WTC11 (cell line): ENCODE data around the gene RPRD2. TPM values are rescaled to one million over a fixed set of nuclear protein-coding genes. Genes with fewer than 3 reads are reported as not detected.
A peak's percentile ranks its signal among the peaks of the same experiment; 100 is the strongest.

ENCODE experiments used
- ATAC-seq: fragments of 200-7000 bp; cut with Tn5 transposase; 2 replicates; pipeline ENCODE4 v1.10.0; 2021; ENCODE audit warnings: mild to moderate bottlenecking, moderate library complexity
- CTCF ChIA-PET: fragments of 300-600 bp; sonication (Branson Sonifier 250); formaldehyde crosslinking; loops from one replicate; lab custom pipeline; 2021; ENCODE audit warnings: antibody characterized with exemption; lab: Charles Lee
- POLR2A ChIA-PET: fragments of 350-600 bp; sonication (Branson Sonifier 250); formaldehyde crosslinking; loops from one replicate; lab custom pipeline; 2021; ENCODE audit warnings: antibody characterized with exemption; lab: Charles Lee
- DNase-seq: peaks from one replicate; pipeline ENCODE4 v3.0.0; 2021; ENCODE audit warnings: low spot score
- H3K27ac Mint-ChIP-seq: 2 replicates; pipeline ENCODE4 v1.8.0; 2021; ENCODE audit warnings: mixed read lengths
- H3K27me3 Mint-ChIP-seq: 2 replicates; pipeline ENCODE4 v1.8.0; 2021; ENCODE audit warnings: low read depth, mild to moderate bottlenecking, moderate library complexity, mixed read lengths
- H3K36me3 Mint-ChIP-seq: 2 replicates; pipeline ENCODE4 v1.8.0; 2021; ENCODE audit warnings: mixed read lengths
- H3K4me1 Mint-ChIP-seq: 2 replicates; pipeline ENCODE4 v1.8.0; 2022; ENCODE audit warnings: mixed read lengths
- H3K4me3 Mint-ChIP-seq: 2 replicates; pipeline ENCODE4 v1.8.0; 2021; ENCODE audit warnings: mild to moderate bottlenecking, moderate library complexity, mixed read lengths
- H3K9me3 Mint-ChIP-seq: 2 replicates; pipeline ENCODE4 v1.8.0; 2021; ENCODE audit warnings: mixed read lengths
- AFF4 ChIP-seq: sonication (generic); formaldehyde crosslinking; IDR thresholded peaks from 2 replicates; pipeline ENCODE4 v1.8.1; 2023; ENCODE audit warnings: mild to moderate bottlenecking, missing genetic modification reagents, borderline replicate concordance
- AR ChIP-seq: fragments of 250-450 bp; sonication (Bioruptor Pico); IDR thresholded peaks from 2 replicates; pipeline ENCODE4 v1.9.0; 2021; ENCODE audit warnings: mild to moderate bottlenecking
- ATF2 ChIP-seq: sonication (generic); formaldehyde crosslinking; IDR thresholded peaks from 2 replicates; pipeline ENCODE4 v1.8.1; 2022; ENCODE audit warnings: low read depth, missing genetic modification reagents, borderline replicate concordance
- CBFB ChIP-seq: sonication (generic); formaldehyde crosslinking; IDR thresholded peaks from 2 replicates; pipeline ENCODE4 v1.8.1; 2022; ENCODE audit warnings: mild to moderate bottlenecking, low read depth, missing genetic modification reagents
- CREB1 ChIP-seq: sonication (generic); formaldehyde crosslinking; IDR thresholded peaks from 2 replicates; pipeline ENCODE4 v1.8.0; 2023; ENCODE audit warnings: mild to moderate bottlenecking, missing genetic modification reagents
- CREM ChIP-seq: sonication (generic); formaldehyde crosslinking; IDR thresholded peaks from 2 replicates; pipeline ENCODE4 v1.8.1; 2022; ENCODE audit warnings: mild to moderate bottlenecking, missing genetic modification reagents, moderate library complexity
- CTCF ChIP-seq: fragments of 200-600 bp; IDR thresholded peaks from 2 replicates; pipeline ENCODE4 v1.8.0; 2022; ENCODE audit warnings: antibody characterized with exemption
- FOXJ3 ChIP-seq: sonication (generic); formaldehyde crosslinking; IDR thresholded peaks from 2 replicates; pipeline ENCODE4 v1.9.0; 2021; ENCODE audit warnings: missing genetic modification reagents, mild to moderate bottlenecking, borderline replicate concordance
- NFATC4 ChIP-seq: fragments of 250-450 bp; sonication (Bioruptor Pico); IDR thresholded peaks from 2 replicates; pipeline ENCODE4 v1.9.0; 2021; ENCODE audit warnings: mild to moderate bottlenecking
- NR2C2 ChIP-seq: sonication (generic); formaldehyde crosslinking; IDR thresholded peaks from 2 replicates; pipeline ENCODE4 v1.8.0; 2022; ENCODE audit warnings: mild to moderate bottlenecking, missing genetic modification reagents
- PREB ChIP-seq: sonication (generic); formaldehyde crosslinking; IDR thresholded peaks from 2 replicates; pipeline ENCODE4 v1.8.1; 2022; ENCODE audit warnings: mild to moderate bottlenecking, missing genetic modification reagents, moderate library complexity, borderline replicate concordance
- PRRX2 ChIP-seq: fragments of 250-450 bp; sonication (Bioruptor Pico); IDR thresholded peaks from 2 replicates; pipeline ENCODE4 v1.8.0; 2021; ENCODE audit warnings: mild to moderate bottlenecking
- RELA ChIP-seq: sonication (generic); formaldehyde crosslinking; IDR thresholded peaks from 2 replicates; pipeline ENCODE4 v1.8.1; 2022; ENCODE audit warnings: missing genetic modification reagents, mild to moderate bottlenecking, borderline replicate concordance
- STAT6 ChIP-seq: sonication (generic); formaldehyde crosslinking; conservative IDR thresholded peaks from 2 replicates; pipeline ENCODE4 v1.8.1; 2023; ENCODE audit warnings: mild to moderate bottlenecking, low read depth, missing genetic modification reagents, moderate library complexity
- TP53 ChIP-seq: sonication (generic); formaldehyde crosslinking; IDR thresholded peaks from 2 replicates; pipeline ENCODE4 v1.8.1; 2023; ENCODE audit warnings: mild to moderate bottlenecking, missing genetic modification reagents
- ZBTB43 ChIP-seq: sonication (generic); formaldehyde crosslinking; IDR thresholded peaks from 2 replicates; pipeline ENCODE4 v1.8.1; 2023; ENCODE audit warnings: mild to moderate bottlenecking, missing genetic modification reagents
- ZNF138 ChIP-seq: sonication (generic); formaldehyde crosslinking; conservative IDR thresholded peaks from 2 replicates; pipeline ENCODE4 v1.8.1; 2022; ENCODE audit warnings: mild to moderate bottlenecking, moderate library complexity, missing genetic modification reagents
- ZNF232 ChIP-seq: sonication (generic); formaldehyde crosslinking; IDR thresholded peaks from 2 replicates; pipeline ENCODE4 v1.8.0; 2022; ENCODE audit warnings: mild to moderate bottlenecking, missing genetic modification reagents
- total RNA-seq: library from RNA; stranded (reverse); gene quantifications from 3 replicates; pipeline ENCODE4 v1.2.3, GENCODE V29; 2021

The RPRD2 gene
- total RNA-seq, 1 experiment from 2014 or later = 26.1 TPM

- Mint-ChIP-seq H3K4me1 (peaks cover 12% of the 10 kb centered on the region), H3K4me3 (peak overlapping the region; percentile 79), H3K9me3 (no peaks in the 10 kb centered on the region), H3K27me3 (no peaks in the 10 kb centered on the region; the same call in 1 of the 2 replicates), H3K27ac (no peak overlapping the region), H3K36me3 (peaks cover 4% of the 10 kb centered on the region; the same call in 1 of the 2 replicates)
- ChIA-PET POLR2A (interaction anchor here (1.3 kb wide), 1 partner anchor 10 kb away, joined by 4 read pairs; no protein-coding TSS in a partner anchor), CTCF (interaction anchor here (2.0 to 9.7 kb wide), 3 partner anchors 20 to 84 kb away, joined by 6 to 139 read pairs (median 32); no protein-coding TSS in a partner anchor)
- DNase-seq (no peak), ATAC-seq (no peak)
- TF ChIP-seq CREM = no peak
- TF ChIP-seq NFATC4 = no peak
- TF ChIP-seq AFF4 (CRISPR knock-in tag) = no peak
- no peak for TF ChIP-seq AR (CRISPR knock-in tag)
- TF ChIP-seq CTCF = no peak
- no peak for TF ChIP-seq PREB
- TF ChIP-seq CBFB = no peak
- no peak for TF ChIP-seq PRRX2 (CRISPR knock-in tag)
- TF ChIP-seq ZNF232 (CRISPR knock-in tag) = no peak
- no peak for TF ChIP-seq NR2C2 (CRISPR knock-in tag)
- TF ChIP-seq STAT6 = no peak
- TF ChIP-seq CREB1 (CRISPR knock-in tag) = no peak
- TF ChIP-seq FOXJ3 = no peak
- no peak for TF ChIP-seq ATF2
- no peak for TF ChIP-seq RELA (CRISPR knock-in tag)
- TF ChIP-seq ZNF138 (CRISPR knock-in tag) = no peak
- TF ChIP-seq ZBTB43 (CRISPR knock-in tag) = no peak
- TF ChIP-seq TP53 (CRISPR knock-in tag) = no peak
Measured at GRCh38 chr1:150514260-150514659, 150.3 kb downstream of the RPRD2 start.
